ENCODE data around the gene CACHD1. TPM values are rescaled to one million over a fixed set of nuclear protein-coding genes. Genes with fewer than 3 reads are reported as not detected.

CACHD1 gene
- total and polyA plus RNA-seq, 9 of the 15 experiments (the other 6 are each of a cell fraction or from before 2014, with no cell fraction given), result 0.07 TPM; not detected in 8

- CTCF ChIA-PET (ENCODE audit: low intra/inter-chr PET ratio), result no interaction called here
- TF ChIP-seq ZNF282 (CRISPR knock-in tag; IDR thresholded peaks at IDR 0.05) (no peak), ZEB2 (IDR thresholded peaks at IDR 0.05) (no peak), ZNF707 (CRISPR knock-in tag; conservative IDR thresholded peaks at IDR 0.05) (no peak), SMAD2 (IDR thresholded peaks at IDR 0.05; ENCODE audit: low read depth, low read length) (no peak), KLF10 (CRISPR knock-in tag; IDR thresholded peaks at IDR 0.05) (no peak), ZNF551 (CRISPR knock-in tag; IDR thresholded peaks at IDR 0.05) (no peak), CHD7 (IDR thresholded peaks at IDR 0.05; ENCODE audit: low read depth, low read length) (no peak), NEUROD1 (IDR thresholded peaks at IDR 0.05; ENCODE audit: borderline replicate concordance, low read depth, low read length, partially characterized antibody) (no peak)
- TF ChIP-seq, protein P1, sequence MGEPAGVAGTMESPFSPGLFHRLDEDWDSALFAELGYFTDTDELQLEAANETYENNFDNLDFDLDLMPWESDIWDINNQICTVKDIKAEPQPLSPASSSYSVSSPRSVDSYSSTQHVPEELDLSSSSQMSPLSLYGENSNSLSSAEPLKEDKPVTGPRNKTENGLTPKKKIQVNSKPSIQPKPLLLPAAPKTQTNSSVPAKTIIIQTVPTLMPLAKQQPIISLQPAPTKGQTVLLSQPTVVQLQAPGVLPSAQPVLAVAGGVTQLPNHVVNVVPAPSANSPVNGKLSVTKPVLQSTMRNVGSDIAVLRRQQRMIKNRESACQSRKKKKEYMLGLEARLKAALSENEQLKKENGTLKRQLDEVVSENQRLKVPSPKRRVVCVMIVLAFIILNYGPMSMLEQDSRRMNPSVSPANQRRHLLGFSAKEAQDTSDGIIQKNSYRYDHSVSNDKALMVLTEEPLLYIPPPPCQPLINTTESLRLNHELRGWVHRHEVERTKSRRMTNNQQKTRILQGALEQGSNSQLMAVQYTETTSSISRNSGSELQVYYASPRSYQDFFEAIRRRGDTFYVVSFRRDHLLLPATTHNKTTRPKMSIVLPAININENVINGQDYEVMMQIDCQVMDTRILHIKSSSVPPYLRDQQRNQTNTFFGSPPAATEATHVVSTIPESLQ (CRISPR knock-in tag; IDR thresholded peaks at IDR 0.05), result no peak
- TF ChIP-seq, protein P2, sequence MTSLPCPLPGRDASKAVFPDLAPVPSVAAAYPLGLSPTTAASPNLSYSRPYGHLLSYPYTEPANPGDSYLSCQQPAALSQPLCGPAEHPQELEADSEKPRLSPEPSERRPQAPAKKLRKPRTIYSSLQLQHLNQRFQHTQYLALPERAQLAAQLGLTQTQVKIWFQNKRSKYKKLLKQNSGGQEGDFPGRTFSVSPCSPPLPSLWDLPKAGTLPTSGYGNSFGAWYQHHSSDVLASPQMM (CRISPR knock-in tag; IDR thresholded peaks at IDR 0.05), result no peak
Measured at GRCh38 chr1:64721135-64721534, 251.2 kb downstream of the CACHD1 start.

More at GRCh38 chr1:64721135-64721534, 251.2 kb downstream of the CACHD1 start:
- Histone ChIP-seq H3K9ac (ENCODE audit: insufficient read depth in 1 of 2, low read depth in 2 of 2, low read length in 2 of 2) (no peak overlapping the region), H3K9me3 (replicated peaks; ENCODE audit: control insufficient read depth, insufficient read depth, low read depth, low read length) (no peaks in the 10 kb centered on the region), H3K27ac (ENCODE audit: extremely low read depth, low read depth, low read length) (no peak overlapping the region), H3K4me1 (replicated peaks in 1 of 2; ENCODE audit: control insufficient read depth in 2 of 2, insufficient read depth in 2 of 2, low read length in 2 of 2) (no peaks in the 10 kb centered on the region), H3K9me1 (ENCODE audit: control insufficient read depth, insufficient read depth, low read length) (no peaks in the 10 kb centered on the region), H3K36me3 (ENCODE audit: control insufficient read depth, insufficient read depth, low read length) (no peaks in the 10 kb centered on the region), H3K4me2 (ENCODE audit: insufficient read depth, low read length) (no peak overlapping the region), H3K79me2 (ENCODE audit: control insufficient read depth, insufficient read depth, low read length) (no peaks in the 10 kb centered on the region), H3K27me3 (ENCODE audit: control insufficient read depth in 2 of 2, insufficient read depth in 2 of 2, low read length in 2 of 2) (no peaks in the 10 kb centered on the region), H3K4me3 (no peak overlapping the region), H2AFZ (ENCODE audit: low read depth, low read length) (no peak overlapping the region), H4K20me1 (replicated peaks; ENCODE audit: control insufficient read depth, insufficient read depth, low read length) (no peaks in the 10 kb centered on the region)
- in situ Hi-C loops (cut with MboI), result no loop called here
- no TSS peak for BruUV-seq (replicated peaks)
- ATAC-seq, result no peak
- FAIRE-seq, result no peak
- no peak for DNase-seq (ENCODE audit: extremely low read depth in 1 of 4, low spot score in 3 of 4)
- intact Hi-C loops (cut with micrococcal nuclease), result no loop called here
- POLR2A ChIA-PET, result no interaction called here
- WGBS (ENCODE audit: insufficient coverage, low coverage, missing lambda C conversion rate), result 0% methylated on average over 2 of the region's 2 CpGs

Measured in K562 (cell line).